Measurements from ENCODE around the gene PCDH9.

DNA sequence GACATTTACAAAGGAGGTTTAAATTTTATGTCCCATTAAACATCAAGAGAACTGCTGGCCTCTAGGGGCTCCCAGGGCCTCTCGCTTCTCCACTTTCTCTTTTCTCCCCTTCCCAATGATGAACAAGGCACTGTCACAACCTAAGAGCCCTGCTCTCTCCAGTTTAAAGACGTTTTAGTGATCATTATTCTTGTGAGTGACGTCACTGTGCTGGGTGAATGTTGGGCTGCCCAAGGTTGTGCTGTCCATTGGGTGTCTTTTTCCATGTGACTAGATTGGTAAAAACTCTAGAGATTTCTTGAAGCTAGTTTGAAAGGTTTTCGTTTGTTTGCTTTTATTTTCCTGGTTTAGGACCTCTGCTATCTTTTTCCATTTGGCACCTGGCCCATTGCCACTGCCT is 602.6 kb downstream of the PCDH9 start:
- TF ChIP-seq, protein P1, sequence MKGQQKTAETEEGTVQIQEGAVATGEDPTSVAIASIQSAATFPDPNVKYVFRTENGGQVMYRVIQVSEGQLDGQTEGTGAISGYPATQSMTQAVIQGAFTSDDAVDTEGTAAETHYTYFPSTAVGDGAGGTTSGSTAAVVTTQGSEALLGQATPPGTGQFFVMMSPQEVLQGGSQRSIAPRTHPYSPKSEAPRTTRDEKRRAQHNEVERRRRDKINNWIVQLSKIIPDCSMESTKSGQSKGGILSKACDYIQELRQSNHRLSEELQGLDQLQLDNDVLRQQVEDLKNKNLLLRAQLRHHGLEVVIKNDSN (IDR thresholded peaks at IDR 0.05; ENCODE audit: borderline replicate concordance, low read depth): no peak
- TF ChIP-seq CTCF (IDR thresholded peaks at IDR 0.05) (no peak), RAD21 (IDR thresholded peaks at IDR 0.05; ENCODE audit: low read length) (no peak), EP300 (IDR thresholded peaks at IDR 0.05; ENCODE audit: borderline replicate concordance in 1 of 2, low read depth in 1 of 2, low read length in 1 of 2) (no peak), POLR2AphosphoS5 (IDR thresholded peaks at IDR 0.05; ENCODE audit: low read depth, low read length) (no peak), SMC3 (IDR thresholded peaks at IDR 0.05; ENCODE audit: low read depth, low read length) (no peak)
- TF ChIP-seq, protein P2, sequence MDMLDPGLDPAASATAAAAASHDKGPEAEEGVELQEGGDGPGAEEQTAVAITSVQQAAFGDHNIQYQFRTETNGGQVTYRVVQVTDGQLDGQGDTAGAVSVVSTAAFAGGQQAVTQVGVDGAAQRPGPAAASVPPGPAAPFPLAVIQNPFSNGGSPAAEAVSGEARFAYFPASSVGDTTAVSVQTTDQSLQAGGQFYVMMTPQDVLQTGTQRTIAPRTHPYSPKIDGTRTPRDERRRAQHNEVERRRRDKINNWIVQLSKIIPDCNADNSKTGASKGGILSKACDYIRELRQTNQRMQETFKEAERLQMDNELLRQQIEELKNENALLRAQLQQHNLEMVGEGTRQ (IDR thresholded peaks at IDR 0.05; ENCODE audit: borderline replicate concordance, low read depth, low read length): no peak
- TF ChIP-seq, protein P3, sequence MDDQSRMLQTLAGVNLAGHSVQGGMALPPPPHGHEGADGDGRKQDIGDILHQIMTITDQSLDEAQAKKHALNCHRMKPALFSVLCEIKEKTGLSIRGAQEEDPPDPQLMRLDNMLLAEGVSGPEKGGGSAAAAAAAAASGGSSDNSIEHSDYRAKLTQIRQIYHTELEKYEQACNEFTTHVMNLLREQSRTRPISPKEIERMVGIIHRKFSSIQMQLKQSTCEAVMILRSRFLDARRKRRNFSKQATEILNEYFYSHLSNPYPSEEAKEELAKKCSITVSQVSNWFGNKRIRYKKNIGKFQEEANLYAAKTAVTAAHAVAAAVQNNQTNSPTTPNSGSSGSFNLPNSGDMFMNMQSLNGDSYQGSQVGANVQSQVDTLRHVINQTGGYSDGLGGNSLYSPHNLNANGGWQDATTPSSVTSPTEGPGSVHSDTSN (IDR thresholded peaks at IDR 0.05): no peak

All from SK-N-SH (cell line).